ENCODE results near the gene ACTMAP.
"Not testable (repeated sequence)": the region's sequence is repeated elsewhere in the genome, so short reads cannot be mapped to it uniquely, and the experiment has no call there.

ACTMAP gene, protein sequence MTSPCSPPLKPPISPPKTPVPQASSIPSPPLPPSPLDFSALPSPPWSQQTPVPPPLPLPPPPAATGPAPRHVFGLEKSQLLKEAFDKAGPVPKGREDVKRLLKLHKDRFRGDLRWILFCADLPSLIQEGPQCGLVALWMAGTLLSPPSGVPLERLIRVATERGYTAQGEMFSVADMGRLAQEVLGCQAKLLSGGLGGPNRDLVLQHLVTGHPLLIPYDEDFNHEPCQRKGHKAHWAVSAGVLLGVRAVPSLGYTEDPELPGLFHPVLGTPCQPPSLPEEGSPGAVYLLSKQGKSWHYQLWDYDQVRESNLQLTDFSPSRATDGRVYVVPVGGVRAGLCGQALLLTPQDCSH

DNA sequence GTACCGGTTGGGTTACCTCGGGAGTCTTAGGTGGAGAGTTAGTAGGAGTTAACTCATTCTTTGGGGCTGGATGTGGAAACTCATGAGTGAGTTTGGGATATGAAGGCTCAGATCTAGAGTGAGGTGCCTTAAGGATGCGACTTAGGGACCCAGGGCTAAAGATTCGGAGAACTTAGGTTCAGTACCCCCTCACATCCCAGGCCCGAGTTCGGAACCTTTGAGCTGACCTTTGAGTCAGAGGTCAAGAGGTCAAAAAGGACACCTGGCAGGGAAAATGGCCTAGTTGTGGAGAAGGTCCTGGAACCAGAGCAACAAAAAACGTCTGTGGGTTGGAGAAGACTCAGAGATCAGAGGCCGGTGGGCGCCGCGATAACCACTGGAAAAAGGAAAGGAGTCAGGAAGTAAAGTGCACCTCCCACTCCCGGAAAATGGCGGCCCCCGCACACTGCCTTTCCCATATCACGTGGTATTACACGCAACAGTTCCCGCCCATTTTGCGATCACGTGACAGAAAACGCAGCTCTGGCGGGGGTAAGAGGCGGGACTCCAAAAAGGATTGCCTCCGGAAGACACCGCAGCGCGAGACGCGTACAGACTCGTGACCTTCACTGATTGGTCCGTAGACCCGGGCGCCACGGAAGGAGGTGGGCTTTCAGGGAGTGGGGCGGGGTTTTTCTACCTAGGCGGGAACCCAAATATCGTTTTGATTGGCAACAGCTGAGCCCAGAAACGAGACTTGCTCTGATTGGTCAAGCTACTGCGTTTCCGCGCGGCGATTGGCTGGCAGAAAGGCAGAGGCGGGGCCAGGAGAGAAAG, at the start of gene ACTMAP:
TSS of gene ACTMAP (minus strand) at position 420 of the 816 bp plus-strand sequence. CDS start 674 bp downstream, outside the sequence.
- peak; percentile 99 for DNase-seq

DNA sequence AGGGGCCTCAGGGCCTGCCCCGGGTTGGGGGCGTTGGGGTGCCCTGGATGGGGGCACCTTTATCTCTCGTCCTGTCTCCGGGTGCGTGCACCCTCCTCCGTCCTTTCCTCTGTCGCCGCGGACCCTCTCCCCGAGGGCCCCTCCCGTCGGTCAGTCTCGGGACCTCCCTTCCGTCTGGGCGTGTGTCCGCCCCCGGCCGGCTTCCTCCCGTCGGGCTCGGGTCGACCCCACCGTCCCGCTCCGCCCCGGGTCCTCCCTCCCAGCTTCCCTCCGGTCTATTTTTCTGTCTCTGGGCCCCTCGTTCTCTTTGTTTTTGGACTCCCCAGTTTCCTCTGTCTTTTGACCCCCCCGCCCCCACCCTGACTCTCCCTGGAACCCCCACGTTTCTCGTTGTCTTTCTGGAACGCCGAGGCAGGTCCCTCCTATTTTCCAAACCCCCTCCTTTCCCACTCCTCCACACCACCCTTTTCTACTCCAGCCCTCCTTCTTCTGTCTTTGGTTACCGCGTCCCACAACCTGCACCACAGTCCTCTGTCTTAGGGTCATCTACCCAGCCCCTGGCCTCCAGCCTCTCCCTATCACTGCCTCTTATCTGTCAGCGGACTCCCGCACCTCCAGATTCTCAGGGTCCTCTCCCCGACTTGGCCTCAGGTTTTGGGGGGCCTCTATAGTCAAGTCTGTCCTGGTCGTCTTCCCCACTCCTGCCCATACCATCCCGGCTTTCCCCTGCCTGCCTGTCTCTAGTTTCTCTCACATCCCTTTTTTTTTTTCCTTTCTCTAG, 49.5 kb upstream of the ACTMAP start:
- peak; percentile 40 for DNase-seq

DNA sequence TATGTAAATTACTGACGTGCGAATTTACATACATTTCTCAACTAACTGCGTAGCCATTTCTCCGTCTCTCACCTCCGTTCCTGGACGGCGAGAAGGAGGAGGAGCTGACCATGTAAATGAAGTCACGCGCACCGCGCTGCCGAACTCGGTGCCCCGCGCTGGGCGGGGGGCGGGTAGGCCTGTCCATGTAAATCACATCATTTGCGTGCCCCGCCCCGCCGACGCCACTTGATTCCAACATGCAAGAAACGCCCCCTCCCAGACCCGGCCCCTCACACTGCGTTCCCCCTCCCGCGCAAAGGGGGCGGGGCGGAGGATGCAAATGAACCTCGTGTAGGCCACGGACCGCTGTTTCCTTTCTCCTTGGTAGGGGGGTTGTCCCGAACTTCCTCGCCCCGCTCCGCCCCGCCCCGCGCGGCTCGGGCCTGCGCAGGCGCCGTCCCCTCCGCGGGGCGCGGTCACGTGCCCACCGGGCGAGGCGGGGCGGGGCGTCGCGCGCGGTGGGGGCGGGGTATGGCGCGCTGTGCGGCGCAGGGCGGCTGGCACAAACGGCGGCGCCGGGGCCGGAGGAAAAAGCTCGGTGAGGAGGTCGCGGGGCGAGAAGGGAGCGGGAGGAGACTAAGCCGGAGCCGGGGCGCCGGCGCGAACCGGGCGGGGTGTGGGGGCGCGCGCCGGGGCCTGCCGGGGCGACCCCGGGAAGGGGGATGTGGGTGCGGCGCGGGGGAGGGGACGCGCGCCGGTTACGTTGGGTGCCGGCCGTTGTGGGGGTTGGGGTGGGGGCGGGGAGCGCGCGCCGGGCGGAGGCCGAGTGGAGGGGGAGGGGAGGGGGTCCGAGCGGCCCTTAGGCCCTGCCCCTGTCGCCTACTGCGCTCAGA, 48.6 kb upstream of the ACTMAP start, which contains the start of gene EGLN2:
TSS of gene EGLN2 (plus strand) at position 509 of the 875 bp plus-strand sequence. CDS start 1,382 bp downstream, outside the sequence.
- peak; percentile 100 for DNase-seq

DNA sequence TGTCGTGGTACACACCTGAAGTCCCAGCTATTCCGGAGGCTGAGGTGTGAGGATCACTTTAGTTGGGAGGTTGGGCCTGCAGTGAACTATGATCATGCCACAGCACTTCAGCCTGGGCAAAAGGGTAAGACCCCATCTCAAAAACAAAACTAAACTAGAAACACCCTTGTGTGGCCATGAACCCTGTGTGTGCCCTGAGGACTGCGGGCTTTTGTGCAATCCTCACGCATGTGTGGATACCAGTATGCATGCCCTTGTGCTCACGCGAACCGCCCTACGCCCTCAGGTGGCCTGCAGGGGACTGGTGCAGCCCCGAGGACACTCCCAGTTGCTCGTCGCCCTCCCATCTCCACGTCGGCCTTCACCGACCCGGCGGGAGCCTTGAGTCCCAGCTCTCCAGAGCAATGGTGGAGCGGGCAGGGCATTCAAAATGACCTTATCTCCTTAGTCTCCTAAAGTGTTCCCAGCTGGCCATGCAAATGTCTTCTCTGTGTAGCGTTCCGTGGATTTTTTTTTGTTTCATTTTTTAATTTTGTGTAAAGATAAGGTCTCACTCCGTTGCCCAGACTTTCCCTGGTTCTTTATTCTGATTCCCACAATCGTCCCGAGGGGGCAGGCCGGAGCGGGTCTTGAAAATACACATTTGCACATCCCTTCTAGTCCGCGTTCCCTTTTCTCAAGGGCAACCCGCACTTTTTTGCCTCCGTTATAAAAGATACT, 47.8 kb upstream of the ACTMAP start:
- peak; percentile 73 for DNase-seq

DNA sequence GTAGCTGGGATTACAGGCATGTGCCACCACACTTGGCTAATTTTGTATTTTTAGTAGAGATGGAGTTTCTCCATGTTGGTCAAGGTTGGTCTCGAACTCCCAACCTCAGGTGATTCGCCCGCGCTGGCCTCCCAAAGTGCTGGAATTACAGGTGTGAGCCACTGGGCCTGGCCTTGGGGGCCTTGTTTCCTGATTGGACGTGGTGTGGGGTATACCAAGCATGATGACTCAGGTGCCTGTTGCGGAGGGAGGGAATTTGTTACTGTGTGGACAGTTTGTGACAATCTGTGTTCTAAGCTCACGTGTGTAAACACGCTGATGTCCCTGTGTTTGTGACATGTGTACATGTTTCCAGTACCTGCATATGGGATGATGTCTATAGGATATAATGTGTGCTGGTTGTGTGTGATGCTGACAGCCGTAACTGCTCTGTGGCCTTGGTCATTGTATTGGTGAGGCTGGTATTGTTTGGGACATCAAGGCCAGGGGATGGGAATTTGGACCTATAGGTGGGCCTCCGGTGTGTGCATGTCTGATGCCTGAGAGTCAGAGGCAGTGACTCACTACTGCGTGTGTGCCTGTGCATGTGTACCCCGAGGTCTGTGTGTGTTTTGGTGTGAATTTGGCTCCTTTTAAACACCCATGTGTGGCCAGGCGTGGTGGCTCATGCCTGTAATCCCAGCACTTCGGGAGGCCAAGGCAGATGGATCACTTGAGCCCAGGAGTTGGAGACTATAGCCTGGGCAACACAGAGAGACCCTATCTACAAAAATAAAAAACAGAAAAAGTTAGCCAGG, 47.1 kb upstream of the ACTMAP start:
- DNase-seq, result no peak

DNA sequence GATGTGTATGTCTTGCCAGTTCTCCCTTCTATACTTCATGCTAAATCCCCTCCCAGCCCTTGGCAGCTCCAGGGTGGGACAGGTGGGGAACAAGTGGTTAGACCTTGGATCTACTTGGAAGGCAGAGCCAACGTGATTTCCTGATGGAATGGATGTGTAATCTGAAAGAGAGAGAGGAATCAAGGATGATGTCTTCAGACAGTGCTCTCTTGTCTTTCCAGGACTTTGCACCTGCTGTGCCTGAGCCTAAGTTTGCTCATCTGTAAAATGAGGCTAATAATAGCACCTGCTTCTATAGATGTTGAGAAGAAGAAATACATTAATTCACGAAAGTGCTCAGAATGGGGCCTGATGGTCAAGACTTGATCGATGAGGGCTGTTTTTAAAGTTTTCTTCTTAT, 41.7 kb upstream of the ACTMAP start:
- DNase-seq, result no peak

DNA sequence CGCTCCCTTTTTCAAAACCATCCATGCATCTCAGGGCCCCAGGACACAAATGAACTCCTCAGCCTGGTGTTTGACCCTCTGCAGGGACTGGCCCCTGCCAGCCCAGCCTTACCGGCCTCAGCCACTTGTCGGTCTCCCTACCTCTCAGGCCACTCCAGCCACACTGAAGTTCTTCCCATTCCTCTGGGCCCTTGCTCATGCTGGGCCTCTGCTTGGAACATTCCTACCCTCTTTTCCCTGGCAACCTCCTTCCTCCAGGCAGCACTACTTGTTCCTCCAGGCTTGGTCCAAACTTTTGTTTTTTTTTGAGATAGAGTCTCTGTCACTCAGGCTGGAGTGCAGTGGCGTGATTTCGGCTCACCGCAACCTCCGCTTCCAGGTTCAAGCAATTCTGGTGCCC, 41.1 kb upstream of the ACTMAP start:
- DNase-seq, result no peak

DNA sequence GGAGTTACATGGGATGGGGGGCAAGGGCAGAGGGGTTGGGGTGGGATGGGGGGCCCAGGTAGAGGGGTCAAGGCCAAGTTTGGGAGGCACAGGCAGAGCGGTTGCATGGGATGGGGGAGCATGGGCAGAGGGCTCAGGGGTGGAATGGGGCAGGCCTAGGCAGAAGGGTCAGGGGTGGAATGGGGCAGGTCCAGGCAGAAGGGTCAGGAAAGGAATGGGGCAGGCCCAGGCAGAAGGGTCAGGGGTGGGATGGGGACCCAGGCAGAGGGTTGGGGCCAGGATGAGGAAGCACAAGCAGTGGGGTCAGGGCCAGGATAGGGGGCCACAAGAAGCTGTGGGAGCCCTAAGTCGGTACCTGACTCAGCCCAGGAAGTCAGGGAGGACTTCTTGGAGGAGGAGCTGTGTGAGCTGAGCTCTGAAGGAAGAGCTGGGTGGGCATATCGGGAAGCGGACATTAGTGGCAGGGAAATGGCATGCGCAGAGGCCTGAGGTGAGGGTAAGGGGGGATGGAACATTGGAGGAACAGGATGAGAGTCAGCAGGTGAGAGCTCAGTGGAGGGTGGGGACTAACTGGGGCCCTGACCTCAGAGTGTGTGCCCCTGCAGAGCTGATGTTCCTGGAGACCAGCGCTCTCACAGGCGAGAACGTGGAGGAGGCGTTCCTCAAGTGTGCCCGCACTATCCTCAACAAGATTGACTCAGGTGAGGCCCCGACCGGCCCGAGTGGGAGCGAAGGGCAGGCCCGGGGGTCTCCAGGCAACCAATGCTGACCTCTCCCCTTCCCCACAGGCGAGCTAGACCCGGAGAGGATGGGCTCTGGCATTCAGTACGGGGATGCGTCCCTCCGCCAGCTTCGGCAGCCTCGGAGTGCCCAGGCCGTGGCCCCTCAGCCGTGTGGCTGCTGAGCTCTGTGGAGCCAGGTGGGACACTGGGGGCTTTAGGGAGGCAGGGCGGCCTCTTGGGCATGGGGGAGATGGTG, 36.1 kb upstream of the ACTMAP start:
- no peak for DNase-seq

DNA sequence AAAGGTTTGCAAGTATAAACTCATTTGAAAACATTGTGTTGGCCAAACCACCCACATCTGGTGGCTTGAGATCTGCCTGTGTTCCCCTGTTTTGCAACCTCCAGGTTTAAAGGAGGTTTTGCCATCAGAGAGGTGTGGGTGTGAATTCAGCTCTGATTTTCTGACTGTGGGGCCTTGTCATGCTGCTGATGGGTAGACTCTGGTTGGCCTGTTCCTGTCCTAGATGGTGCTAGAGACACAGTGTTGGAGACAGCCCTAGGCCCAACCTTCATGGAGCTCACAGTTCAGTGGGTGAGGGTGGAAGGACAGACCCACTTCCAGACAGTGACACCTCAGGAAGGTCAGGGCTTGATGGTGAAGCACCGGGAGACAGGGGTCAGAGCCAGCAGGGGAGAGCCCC, 35.2 kb upstream of the ACTMAP start:
- no peak for DNase-seq

DNA sequence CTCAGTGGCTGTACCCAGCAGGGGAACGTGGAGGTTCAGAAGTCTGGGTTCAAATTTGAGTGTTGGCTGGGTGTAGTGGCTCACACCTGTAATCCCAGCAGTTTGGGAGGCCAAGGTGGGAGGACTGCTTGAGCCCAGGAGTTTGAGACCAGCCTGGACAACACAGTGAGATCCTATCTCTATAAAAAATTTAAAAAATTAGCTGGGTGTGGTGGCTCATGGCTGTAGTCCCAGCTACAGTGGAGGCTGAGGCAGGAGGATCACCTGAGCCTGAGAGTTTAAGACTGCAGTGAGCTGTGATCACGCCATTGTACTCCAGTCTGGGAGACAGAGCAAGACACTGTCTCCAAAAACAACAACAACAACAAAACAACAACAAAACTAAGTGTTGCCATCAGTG, 33.9 kb upstream of the ACTMAP start:
- not testable (repeated sequence) for DNase-seq

DNA sequence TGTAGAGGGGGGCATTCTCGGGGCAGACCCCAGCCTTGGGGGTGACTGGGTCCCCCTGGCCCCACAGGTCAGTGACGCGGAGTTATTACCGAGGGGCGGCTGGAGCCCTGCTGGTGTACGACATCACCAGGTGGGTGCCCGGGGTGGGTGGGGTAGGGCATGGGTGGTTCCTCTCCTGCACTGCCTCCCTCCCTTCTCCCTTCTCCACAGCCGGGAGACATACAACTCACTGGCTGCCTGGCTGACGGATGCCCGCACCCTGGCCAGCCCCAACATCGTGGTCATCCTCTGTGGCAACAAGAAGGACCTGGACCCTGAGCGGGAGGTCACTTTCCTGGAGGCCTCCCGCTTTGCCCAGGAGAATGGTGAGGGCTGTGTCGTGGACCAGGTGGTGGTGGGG, 33.4 kb upstream of the ACTMAP start:
- DNase-seq, result no peak

DNA sequence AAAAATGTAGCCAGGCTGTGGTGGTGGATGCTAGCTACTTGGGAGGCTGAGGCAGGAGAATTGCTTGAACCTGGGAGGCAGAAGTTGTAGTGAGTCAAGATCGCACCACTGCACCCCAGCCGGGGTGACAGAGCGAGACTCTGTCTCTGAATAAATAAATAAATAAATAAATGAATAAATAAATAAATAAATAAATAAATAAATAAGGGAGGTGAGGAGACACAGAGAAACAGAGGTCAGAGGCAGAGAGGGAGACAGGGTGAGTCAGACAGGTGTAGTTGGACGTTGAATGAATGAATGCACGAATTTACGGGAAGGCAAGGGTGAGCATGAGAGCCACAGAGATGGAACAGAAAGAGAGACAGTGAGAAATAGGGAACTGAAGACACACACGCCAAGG, 30.9 kb upstream of the ACTMAP start:
- DNase-seq, result no peak

DNA sequence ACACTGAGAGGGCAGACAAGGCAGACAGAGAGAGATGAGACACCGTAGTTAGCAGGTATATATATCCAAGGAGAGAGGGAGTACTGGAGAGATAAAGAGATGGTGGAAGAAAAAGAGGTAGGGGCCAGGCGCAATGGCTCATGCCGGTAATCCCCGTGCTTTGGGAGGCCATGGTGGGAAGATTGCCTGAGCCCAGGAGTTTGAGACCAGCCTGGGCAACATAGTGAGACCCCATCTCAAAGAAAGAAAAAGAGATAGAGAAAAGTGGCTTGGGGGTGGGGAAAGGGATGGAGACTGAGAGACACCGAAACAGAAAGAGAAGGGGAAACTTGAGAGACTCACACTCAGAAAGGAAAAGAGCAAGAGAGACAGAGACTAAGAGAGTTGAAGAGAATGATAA, 30.3 kb upstream of the ACTMAP start:
- DNase-seq, result no peak

DNA sequence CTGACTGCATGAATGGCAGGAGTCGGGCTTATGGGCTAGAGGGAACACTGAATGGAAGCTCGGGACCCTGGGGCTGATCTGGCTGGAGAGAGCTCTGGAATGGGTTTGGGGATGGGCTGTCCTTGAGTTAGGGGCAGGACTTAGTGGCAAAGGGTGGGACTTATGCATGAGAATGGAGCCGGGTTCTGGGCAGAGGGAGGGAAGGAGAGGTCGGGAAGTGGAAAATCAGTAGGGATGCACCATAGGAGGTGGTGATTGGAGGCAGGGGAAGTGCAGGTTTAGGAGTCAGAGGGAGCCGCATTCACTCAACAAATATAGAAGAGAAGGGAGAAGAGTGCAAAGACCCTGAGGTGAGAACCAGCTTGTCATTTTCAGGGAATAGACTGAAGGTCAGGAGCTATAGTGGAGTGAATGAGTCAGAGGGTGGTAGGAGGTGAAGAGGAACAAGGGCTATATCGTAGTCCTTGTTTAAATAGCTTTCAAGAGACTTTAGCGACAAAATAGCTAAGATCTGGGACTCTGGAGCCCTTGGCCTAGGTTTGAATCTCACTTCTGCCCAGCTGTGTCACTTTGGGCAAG, 28.5 kb upstream of the ACTMAP start:
- no peak for DNase-seq

DNA sequence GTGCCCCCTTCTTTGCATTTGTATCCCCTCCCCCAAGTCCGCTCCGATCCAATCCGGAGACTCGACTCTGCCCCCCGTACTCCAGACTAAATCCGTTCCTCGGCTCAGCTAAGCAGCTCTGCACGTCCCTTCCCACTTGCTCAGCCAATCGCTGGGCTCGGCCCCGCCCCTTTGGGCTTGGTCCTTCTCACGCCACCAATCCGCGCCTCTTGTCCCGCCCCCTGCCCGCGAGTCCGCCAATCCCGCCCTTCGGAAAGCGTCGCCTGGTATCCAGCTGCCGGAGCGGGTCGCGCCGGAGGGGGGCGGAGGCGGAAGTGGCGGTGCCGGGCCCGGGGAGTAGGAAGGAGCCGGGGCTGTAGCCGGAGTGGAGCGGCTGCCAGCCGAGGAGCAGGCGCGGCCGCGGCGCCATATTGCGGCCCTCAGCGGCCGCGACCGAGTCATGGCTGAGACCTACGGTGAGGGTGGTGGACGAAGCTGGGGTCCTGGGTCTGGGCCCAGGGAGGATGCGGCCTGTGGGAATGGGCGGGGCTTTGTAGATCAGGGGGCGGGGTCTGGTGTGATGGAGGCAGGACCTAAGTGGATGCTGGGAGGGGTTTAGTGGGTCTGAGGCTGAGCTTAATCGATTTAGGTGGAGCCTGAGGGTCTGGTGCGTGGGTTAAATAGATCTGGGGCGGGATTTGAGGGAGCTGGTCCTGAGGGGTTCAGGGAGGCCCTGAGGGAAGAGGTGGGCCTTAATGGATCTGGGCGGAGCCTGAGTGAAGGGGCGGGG, 27.8 kb upstream of the ACTMAP start, which contains the start of gene RAB4B:
TSS of gene RAB4B (plus strand) at position 311 of the 769 bp plus-strand sequence. CDS start at position 440, 129 bp downstream.
- peak; percentile 99 for DNase-seq

DNA sequence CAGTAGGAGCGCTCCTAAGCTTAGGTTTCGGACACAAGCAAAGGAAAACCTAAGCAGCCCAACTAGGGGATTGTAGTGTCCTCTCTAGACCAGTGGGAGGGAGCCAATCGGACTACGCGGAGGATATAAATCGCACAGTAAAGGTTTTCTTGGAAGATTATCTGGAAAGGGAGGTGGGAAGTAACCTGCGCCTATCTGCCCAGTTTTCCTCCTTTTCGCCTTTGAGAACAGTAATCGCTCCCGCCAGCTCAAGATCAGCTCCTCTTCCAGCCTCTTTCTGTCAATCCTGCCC, 27.3 kb upstream of the ACTMAP start:
- DNase-seq, result no peak

DNA sequence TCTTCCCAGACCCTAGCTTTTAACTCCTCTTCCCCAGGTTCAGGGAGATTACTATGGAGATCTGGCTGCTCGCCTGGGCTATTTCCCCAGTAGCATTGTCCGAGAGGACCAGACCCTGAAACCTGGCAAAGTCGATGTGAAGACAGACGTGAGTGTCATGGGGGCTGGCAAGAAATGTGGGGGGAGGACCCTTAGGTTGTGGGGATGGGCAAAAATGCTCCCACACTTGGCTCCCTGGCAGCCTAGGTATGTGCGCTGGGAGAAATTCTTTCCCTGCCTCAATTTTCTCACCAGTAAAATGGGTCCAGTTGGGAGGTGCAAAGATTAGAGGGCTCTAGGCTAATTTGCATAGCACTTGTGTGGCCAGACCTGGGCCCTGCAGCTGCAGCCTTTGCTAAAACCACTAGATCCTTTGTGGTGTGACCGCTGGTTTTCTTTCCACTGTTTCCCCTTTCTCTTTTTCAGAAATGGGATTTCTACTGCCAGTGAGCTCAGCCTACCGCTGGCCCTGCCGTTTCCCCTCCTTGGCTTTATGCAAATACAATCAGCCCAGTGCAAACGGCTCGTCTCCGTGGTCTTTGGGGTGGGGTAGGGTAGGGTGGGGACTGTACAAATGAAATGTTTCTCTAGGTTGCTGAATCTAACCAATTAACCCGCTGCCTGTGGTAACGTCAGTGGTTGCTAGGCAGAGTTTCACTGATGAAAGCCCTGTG, 26.8 kb upstream of the ACTMAP start:
- peak; percentile 81 for DNase-seq

DNA sequence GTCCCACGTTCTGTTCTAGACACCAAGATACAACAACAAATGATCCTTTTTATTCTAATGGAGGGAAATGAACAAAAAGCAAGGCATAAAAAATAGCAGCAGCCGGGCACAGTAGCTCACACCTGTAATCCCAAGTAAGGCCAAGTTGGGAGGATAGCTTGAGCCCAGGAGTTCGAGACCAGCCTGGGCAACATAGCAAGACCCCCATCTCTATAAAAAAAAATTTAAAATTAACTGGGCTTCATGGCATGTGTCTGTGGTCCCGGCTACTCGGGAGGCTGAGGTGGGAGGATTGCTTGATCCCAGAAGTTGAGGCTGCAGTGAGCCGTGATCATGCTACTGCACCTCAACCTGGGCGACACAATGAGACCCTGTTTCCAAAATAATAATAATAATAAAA, 26.1 kb upstream of the ACTMAP start:
- no peak for DNase-seq

Measured in activated T-cell treated with anti-CD3 and anti-CD28 coated beads, Interleukin-2, amount 50 U/mL, for 1 hour (primary cell).